Measurements from ENCODE around the gene RELCH.

The RELCH gene

GRCh38 chr18:62345909-62346308 is 158.9 kb downstream of the RELCH start:
- no peak for DNase-seq

GRCh38 chr18:62346333-62347088 is 159.5 kb downstream of the RELCH start:
- DNase-seq, result no peak

- peak; percentile 32 for DNase-seq
Observed at GRCh38 chr18:62347089-62347506, 160.0 kb downstream of the RELCH start.

GRCh38 chr18:62348474-62348873 is 161.4 kb downstream of the RELCH start:
- DNase-seq, result no peak

- no peak for DNase-seq
Observed at GRCh38 chr18:62353170-62353569, 166.1 kb downstream of the RELCH start.

GRCh38 chr18:62354151-62354550 is 167.1 kb downstream of the RELCH start:
- no peak for DNase-seq

GRCh38 chr18:62357079-62357719 is 170.1 kb downstream of the RELCH start:
- no peak for DNase-seq

Data from hematopoietic multipotent progenitor cell treated with erythropoietin and hydrocortisone succinate and interleukin-3 and kit ligand, for 4 days (in vitro differentiated cells).